ENCODE data around the gene CCDC200.
"Not testable (repeated sequence)": the region's sequence is repeated elsewhere in the genome, so short reads cannot be mapped to it uniquely, and the experiment has no call there.

Gene CCDC200

GRCh38 chr17:43215341-43215740 lies 13.1 kb downstream of the CCDC200 start:
- no peak for DNase-seq

GRCh38 chr17:43213545-43213944 lies 14.9 kb downstream of the CCDC200 start:
- no peak for DNase-seq

GRCh38 chr17:43212641-43213490 lies 15.6 kb downstream of the CCDC200 start:
- DNase-seq: no peak

- DNase-seq: peak; percentile 90
These were observed 16.7 kb downstream of the CCDC200 start, which contains the start of gene TMEM106A for GRCh38 chr17:43211480-43212402. Gene TMEM106A, plus strand, starts transcription at chr17:43211875. Its CDS starts 1,167 bp downstream, at chr17:43213042.

GRCh38 chr17:43211123-43211479 lies 17.3 kb downstream of the CCDC200 start:
- no peak for DNase-seq

- DNase-seq: no peak
These were observed 17.8 kb downstream of the CCDC200 start for GRCh38 chr17:43210576-43210975.

- DNase-seq: not testable (repeated sequence)
These were observed 25.4 kb downstream of the CCDC200 start for GRCh38 chr17:43203013-43203412.

GRCh38 chr17:43200127-43200526 lies 28.3 kb downstream of the CCDC200 start:
- DNase-seq: no peak

- DNase-seq: no peak
These were observed 28.8 kb downstream of the CCDC200 start for GRCh38 chr17:43199633-43200032.

- DNase-seq: no peak
These were observed 35.2 kb downstream of the CCDC200 start for GRCh38 chr17:43193251-43193650.

GRCh38 chr17:43186656-43187055 lies 41.8 kb downstream of the CCDC200 start:
- DNase-seq: not testable (repeated sequence)

- no peak for DNase-seq
These were observed 44.5 kb downstream of the CCDC200 start for GRCh38 chr17:43183921-43184320.

- DNase-seq: no peak
These were observed 52.3 kb downstream of the CCDC200 start for GRCh38 chr17:43176119-43176570.

- no peak for DNase-seq
These were observed 53.0 kb downstream of the CCDC200 start for GRCh38 chr17:43175213-43176118.

GRCh38 chr17:43171586-43172487 lies 56.6 kb downstream of the CCDC200 start:
- peak; percentile 61 for DNase-seq

Data from activated CD8-positive, alpha-beta memory T cell treated with anti-CD3 and anti-CD28 coated beads for 24 hours (primary cell).